Activated T-cell treated with anti-CD3 and anti-CD28 coated beads, Interleukin-2, amount 50 U/mL, for 1 hour (primary cell): ENCODE data around the gene SLC22A12.
A peak's percentile ranks its signal among the peaks of the same experiment; 100 is the strongest.
"Not testable (repeated sequence)": the region's sequence is repeated elsewhere in the genome, so short reads cannot be mapped to it uniquely, and the experiment has no call there.

Experiments used
- DNase-seq: peaks from one replicate; pipeline ENCODE4 v3.0.0-alpha.2; 2020

Gene SLC22A12

DNA sequence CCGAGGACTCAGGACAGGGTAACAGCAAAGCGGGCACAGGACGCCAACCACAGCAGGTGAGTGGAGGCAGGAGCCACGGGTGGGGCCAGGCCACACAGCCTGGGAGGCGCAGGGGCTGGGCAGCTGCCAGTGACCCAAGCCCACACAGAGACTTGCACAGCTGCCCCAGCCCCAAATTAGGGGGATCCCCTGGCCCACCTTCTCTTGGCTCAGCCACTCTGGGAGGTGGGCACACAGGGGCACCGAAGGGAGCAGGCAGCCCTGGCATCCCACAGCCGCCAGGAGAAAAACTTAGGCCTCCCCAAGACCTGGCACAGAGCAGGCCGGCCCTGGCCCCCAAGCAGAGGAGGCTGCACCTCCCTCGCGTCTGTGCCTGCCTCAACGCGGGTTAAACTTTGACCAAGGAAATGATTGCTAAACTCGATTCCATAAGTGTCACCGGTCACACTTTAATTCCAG is at the start of gene SLC22A12:
Gene SLC22A12 (plus strand): TSS at position 458 of the 459 bp plus-strand sequence. CDS start 337 bp downstream, outside the sequence.
- no peak for DNase-seq

DNA sequence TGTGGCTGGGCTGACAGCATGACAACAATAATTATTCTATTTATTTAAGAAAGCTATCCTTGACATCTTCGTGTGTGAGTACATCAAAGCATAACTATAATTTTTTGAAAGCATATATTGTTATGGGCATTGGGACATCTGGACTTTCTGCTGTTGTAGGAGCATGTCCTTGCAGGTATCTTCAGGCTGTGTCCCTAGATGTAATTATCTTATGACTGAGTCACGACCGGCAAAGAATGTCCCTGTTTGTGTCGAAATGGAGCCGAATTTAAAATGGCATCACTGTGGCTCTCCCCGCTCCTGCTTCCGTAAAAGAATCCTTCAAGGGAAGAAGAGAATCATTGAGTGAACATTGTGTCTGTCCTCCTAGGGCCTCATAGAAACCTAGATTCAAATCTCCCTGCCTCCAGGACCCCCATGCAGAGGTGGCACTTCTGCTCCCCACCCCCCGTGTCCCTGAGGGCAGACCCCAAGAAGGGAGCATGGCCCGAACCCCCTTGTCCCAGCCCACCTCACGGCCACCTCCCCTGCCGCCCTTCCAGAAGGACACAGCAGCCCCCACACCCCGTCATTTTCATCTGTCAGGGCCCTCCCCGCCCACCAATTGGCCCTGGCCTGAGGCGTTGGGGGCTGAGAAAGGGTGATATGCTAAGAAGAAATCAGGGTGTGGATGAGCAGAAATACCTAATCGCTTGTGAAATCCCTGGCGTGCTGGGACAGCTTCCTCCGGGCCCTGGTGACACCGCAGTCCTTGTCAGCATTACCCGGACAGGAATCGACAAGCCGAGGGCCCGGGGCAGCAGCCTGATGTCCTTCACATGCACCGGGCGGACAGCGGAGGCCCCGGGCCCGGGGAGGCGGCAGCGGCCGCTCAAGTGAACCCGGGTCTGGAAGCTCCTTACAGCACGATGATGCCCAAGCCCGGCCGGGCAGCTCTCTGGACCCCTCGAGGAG is 48.6 kb upstream of the SLC22A12 start:
- no peak for DNase-seq

DNA sequence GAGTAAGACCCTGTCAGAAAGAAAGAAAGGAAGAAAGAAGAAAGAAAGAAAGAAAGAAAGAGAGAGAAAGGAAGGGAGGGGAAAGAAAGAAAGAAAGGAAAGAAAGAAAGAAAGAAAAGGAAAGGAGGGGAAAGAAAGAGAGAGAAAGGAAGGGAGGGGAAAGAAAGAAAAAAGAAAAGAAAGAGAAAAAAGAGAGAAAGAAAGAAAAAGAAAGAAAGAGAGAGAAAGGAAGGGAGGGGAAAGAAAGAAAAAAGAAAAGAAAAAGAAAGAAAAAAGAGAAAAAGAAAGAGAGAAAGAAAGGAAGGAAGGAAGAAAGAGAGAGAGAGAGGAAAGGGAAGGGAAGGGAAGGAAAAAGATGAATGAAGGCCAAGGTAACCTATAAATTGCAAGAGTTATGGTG is 47.2 kb upstream of the SLC22A12 start:
- no peak for DNase-seq

DNA sequence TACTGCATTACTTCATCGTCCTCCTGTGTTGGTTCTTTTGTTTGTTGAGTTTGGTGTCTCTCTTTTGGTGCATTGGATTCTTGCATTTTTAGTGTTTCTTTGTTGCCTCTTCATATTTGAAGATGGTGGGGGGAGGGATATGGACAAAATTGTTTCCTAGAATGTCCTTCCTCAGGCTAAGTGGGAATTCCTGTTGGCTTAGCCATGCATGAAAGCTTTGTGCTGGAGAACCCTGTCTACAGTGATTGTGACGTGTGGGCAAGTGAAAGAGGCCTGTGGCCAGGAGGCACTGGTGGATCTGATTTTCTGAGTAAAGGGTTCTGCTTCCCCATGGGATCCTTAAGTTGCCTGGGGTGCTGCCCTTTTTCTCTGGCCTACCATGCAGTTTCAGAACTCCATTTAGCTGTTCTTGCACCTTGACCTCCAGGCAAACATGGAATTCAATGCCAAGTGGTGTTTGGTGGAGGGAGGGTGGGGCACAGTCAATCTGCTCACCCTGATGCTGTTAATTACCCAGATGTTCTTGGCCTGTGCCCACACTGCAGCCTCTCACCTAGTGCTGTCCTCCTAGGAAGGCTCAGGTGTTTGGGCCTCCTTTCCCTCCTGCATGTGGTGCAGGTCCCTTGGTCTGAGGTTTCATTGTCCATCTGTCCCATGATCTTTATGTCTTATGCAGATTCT is 46.3 kb upstream of the SLC22A12 start:
- DNase-seq = no peak

DNA sequence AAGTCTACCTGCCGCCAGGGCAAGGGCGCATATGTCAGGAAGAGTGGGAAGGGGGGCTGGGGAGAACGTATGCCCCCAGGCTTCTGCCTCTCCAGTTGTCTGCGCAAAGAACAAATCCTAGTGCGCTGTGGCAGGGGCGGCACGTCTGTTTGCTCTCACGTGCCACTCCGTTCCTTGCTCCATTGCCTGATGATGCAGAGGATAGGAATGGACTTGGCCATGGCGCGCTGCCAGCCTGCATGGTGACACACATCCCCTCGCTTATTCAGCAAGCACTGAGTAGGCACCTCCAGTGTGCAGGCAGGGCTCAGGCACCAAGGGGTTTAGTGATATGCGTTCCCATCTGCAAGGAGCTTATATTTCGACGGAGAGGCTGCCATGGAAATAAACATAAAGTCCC is 45.4 kb upstream of the SLC22A12 start:
- DNase-seq = no peak

DNA sequence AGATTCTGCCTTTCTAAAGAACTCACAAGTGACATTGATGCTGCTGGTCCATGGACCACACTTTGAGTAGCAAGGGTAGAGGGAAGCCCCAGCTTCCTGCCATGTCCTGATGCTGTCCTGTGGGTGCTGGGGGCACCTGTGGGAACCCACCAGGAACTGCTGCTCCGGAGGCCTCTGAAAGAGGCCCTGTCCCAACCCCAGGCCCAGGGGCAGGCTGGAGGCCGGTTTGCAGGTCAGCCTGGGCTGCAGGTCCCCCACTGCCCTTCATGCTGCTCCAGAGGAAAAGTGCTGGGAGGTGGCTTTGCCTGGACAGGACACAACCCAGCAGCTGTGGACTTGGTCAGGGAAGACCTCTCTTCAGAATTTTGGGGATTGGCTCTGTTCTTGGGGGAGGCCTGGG is 44.8 kb upstream of the SLC22A12 start:
- no peak for DNase-seq

DNA sequence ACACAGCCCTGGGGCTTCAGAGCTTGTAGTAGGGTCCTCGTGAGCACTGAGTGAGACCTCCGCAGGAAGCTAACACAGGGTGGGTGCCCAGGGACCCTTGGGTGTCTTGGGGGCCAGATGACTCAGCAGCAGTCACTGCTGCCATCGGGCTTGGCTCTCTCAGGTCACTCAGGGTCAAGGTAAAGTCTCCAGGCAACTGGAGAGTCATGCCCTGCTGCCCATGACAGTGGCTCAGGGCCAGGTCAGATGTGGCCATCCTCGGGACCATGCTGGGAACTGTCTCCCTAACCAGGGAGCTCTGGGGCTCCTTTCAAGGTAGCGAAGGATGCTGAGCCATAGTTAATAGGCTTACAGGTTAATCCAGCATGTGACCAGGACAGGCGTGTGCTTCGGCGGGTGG is 44.4 kb upstream of the SLC22A12 start:
- DNase-seq = no peak

DNA sequence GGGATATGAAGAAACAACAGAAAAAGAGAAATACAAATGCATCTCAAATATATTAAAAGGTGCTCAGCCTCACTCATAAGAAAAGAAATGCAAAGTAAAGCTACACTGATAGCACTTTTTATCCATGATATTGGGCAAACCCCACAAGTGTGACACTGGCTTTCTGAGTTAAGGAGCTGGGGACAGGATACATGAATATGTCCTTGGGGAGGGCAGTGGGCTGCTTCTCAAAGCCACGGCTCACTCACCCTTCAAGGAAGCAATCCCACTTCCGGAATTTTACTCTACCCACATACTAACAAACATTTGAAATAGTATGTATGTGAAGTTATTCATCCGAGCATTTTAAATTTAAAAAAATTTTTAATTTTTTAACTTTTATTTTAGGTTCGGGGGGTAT is 41.1 kb upstream of the SLC22A12 start:
- DNase-seq = no peak

DNA sequence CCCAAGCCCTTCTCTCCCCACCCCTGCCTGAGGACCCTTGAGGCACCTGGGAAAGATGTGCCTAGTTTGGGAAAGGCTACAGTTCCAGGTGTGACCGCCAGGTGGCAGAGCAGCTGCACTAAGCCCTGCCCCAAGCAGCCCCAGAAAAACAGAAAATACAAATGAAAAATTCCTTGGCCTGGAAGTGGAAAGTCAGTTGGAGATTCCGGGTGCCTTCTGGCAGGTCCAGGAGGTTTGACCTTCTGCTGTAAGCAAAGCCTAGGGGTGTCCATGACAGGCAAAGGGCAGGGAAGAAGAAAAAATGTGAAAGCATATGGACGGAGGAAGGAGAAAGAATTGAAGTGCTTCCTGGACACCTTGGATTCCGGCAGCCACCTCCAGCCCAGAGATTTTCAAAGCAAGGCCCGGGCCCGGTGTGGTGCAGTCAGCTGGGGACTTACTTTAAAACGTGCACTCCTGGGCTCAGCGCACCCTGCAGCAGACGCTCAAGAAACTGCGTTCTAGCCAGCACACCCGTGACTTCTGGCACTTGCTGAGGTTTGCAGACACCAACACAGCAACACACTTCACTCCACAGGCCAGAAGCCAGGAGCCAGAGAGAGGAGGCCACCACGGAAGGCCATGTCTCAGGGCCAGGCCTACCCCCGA is 37.3 kb upstream of the SLC22A12 start:
- DNase-seq = peak; percentile 67

DNA sequence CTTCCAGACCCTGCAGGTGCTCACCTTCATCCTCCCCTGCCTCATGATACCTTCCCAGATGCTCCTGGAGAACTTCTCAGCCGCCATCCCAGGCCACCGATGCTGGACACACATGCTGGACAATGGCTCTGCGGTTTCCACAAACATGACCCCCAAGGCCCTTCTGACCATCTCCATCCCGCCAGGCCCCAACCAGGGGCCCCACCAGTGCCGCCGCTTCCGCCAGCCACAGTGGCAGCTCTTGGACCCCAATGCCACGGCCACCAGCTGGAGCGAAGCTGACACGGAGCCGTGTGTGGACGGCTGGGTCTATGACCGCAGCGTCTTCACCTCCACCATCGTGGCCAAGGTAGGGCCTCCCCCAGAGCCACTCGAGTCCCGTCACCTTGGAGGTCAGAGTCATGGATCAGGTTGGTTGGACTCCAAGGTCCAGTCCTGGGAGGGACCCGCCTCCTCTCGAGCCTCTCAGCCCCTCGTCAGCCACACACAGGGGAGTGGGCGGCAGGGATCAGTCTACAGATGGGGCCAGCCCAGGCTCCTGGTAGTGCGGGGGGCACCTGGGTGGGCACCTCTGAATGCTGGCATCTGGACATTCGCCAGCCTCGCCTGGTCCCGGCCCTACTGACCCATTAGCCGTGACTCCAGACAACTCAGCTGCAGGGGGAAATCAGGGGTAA is 34.8 kb upstream of the SLC22A12 start:
- DNase-seq = no peak

DNA sequence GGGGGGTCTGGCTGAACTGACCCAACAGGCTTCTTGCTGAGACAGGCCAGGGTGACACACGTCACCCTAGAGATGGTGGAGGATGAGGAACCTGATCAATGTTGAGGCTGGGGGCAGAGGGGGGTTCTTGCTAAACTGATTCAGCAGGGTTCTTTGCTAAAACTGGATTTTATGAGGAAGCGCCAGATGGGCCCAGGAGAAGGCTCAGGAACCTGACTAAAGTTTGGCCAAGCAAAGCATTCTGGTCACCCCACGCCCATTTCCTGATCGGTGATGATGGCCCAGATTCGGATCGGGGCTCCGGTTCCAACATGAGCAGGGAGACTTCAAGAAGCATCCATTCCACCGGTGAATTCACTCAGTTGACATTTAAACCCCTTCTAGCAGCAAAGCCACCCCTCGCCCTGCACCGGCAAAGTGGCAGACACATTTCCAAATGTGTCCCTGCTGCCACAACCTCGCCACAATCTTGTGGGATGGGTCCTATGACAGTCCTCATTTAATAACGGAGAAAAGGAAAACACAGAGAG is 34.2 kb upstream of the SLC22A12 start:
- no peak for DNase-seq

DNA sequence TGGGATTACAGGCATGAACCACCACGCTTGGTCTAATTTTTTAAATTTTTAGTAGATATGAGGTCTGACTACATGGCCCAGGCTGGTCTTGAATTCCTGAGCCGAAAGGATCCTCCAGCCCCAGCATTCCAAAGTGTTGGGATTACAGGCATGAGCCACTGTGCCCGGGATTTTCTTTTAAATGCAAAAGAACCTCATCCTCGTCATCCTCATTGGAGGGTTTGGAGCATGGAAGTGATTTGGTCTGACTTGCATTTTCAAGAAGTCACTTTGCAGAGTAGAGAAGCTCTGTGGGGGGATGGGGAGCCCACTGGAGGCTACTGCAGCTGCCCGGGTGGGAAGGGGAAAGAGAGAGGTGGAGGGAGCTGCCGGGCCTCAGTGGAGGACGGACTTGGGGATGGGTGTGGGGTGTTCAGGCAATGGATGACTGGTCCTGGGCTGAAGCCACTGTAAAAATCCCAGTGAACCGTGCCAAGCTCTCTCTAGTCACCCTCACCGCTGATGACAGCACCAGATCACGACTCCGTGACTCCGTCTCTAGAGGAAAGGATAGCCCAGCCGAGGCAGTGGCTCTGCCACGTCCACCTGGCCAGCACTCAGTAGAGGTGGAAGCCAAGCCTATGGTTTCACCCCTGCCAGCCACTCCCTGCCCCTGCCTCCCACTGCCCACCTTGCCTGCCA is 32.8 kb upstream of the SLC22A12 start:
- DNase-seq = no peak

DNA sequence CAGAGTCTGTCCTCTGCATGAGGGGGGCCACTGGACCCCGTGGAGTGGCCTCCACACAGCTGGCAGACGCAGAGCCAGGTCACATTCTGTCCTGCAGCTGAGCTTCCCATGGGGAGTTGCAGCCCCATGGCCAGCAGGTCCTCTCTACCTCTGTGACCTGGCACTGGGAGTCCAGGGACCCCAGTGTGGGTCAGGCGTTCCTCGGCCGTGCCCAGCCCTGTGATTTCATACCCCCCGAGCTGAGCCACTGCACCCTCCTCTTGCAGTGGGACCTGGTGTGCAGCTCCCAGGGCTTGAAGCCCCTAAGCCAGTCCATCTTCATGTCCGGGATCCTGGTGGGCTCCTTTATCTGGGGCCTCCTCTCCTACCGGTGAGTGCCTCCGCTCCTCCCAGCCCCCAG is 32.2 kb upstream of the SLC22A12 start:
- no peak for DNase-seq

DNA sequence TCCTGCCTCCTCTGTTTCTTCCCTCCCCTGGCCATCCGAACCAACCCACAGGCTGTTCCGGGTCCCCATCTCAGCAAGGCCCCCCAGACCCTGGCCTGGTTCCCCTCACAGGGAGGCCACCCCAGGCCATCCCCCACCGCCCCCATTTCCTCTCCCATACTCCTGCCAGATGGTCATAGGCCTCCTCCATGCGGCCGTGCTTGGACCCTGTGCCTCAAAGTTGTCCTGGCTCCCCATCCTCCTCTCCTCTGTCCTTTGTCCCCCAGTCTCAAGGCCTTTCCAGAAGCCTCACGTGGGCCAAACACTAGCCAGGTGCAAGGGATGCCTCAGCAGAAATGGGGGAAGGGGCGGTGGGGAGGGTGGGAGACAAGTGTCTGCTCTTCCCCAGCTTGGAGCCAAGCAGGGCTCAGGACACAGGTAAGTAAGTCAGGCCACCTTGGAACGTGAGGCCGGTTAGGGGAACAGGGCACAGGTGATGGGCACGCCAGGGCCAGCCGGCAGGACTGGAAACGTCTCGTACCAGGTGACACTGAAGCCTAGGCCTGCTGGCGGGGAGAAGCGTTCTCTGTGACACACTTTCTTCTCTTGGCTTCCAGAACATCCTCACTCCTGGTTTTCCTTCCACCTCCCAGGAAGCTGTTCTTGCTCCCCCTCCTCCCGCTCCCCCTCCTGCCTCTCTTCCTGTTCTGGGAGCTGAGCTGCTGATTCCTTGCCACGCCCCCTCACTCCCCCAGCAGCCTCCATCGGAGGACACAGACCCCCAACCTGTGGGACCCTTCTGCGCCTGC is 31.5 kb upstream of the SLC22A12 start:
- DNase-seq = no peak

DNA sequence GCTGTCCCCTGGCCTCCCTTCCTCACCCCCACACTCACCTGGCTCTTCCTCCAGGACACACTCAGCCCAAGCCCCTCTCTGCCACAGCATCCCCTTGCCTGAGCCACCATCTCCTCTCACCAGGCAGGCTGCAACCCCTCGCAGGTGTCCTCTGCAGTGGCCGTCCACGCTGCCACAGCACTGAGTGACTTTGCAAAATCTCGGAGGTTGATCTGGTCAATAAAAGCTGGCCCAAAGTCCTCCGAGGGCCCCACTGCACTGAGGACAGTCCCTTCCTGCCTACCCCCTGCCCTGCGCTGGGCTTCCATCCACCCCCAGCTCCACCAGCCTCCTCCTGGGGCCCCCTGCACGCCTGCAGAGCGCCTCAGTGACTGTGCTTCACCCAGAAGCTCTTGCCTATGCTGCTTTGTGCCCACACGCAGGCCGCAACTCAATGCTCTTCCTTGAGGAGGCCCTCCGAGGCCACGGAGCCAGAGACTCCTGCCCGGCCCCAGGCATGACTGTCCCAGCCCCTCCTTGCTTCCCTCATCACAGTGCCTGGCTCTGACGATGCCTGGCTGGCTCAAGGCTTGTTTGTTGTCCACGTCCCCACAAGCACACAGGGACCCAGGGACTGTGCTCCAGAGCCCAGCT is 30.8 kb upstream of the SLC22A12 start:
- no peak for DNase-seq

DNA sequence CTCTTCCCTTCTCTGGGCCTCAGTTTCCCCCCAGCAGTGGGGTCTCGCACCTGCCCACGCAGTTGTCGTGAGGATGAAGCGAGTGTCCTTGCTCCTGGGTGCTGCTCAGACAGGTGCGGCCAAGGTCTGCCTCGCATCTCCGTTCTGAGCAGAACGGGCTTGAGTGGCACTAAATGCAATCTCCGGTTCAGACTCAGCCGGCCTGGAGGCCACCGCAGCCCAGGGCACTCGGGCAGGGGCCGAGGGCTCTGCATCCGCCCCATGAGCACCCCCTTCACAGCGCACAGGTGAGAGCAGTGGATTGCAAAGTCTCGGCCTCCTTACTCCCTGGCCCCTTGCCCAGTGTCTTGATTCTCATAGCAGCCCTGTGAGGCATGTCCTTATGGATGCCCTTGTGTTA is 30.1 kb upstream of the SLC22A12 start:
- no peak for DNase-seq

DNA sequence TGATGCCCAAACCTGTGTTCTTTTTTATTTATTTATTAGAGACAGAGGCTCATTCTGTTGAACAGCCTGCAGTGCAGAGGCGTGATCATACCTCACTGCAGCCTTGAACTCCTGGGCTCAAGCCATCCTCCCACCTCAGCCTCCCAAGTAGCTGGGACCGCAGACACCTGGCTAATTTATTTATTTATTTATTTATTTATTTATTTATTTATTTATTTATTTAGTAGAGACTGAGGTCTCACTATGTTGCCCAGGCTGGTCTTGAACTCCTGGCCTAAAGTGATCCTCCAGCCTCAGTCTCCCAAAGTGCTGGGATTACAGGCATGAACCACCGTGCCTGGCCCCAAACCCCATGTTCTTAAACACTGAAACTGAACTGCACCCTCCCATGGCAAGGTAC is 29.6 kb upstream of the SLC22A12 start:
- not testable (repeated sequence) for DNase-seq

DNA sequence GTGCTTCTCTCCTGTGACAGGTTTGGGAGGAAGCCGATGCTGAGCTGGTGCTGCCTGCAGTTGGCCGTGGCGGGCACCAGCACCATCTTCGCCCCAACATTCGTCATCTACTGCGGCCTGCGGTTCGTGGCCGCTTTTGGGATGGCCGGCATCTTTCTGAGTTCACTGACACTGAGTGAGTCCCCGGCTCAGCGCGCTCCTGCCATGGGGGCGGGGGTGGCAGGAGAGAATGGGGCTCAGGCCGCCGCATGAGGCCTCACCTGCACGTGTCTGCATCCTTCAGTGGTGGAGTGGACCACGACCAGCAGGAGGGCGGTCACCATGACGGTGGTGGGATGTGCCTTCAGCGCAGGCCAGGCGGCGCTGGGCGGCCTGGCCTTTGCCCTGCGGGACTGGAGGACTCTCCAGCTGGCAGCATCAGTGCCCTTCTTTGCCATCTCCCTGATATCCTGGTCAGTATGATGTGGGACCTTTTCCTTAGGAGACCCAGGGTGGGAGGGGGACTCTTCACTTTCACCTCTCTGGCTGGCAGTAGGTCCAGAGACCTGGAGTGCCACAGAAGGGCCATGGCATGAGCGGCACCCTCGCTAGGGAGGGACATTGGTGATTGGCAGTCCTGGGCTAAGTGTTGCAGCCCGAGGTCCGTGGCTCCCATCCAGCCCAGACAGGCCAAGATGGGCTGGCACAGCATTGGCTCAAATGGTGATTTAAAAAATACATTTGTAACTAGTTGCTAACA is 28.9 kb upstream of the SLC22A12 start:
- no peak for DNase-seq

DNA sequence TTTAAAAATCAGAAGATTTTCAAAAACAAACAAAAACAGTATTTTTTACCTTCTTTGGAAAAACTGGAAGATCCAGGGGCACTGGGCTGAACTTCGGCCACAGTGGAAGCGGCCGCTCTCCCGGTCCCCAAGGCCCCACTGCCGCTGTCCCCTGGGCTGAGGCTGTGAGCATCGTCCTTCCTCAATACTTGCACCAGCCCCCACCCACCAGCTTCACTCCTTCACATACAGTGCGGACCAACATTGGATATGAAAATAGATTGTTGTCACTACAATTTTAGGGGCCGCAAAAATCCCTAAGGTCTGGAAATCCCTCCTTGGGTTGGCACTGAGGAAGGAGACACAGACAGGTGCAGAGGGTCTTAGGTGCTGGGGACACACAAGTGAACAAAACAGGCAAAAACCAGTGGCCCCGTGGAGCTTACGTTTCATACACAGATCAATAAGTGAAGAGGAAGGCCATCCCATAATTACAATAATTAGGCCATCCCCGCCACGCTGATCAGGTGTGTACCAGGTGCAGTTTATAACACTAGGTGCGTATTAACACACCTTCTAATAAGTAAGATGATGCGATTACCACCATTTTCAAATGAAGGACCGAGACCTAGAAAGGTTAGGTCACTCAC is 28.2 kb upstream of the SLC22A12 start:
- DNase-seq = no peak

DNA sequence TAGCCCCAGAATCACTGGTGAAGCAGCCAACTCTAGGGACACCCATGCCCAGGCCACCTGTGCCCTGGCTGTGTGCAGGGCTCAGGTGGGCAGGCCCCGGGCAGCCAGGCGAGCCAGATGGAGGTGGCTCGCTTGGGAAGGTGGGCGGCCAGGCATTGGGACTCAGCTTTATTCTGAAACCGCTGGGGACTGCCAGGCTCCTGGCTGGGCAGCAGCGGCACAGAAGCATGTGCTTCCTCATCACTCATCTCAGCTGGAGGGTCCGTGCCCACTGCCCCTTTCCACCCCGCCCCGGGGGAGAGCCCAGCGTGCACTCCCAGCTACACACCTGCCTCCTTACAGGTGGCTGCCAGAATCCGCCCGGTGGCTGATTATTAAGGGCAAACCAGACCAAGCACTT is 27.1 kb upstream of the SLC22A12 start:
- no peak for DNase-seq
